BJ (cell line): Measurements from ENCODE around the gene TAS2R16. TPM values are rescaled to one million over a fixed set of nuclear protein-coding genes. Genes with fewer than 3 reads are reported as not detected.

Experiments
- CTCF ChIA-PET: fragments of 350-600 bp; formaldehyde crosslinking; extraction: SDS; loops from one replicate; lab custom pipeline; 2021; ENCODE audit warnings: antibody characterized with exemption, inconsistent platforms; lab: Yijun Ruan, JAX
- POLR2A ChIA-PET: fragments of 300-600 bp; sonication (Branson Sonifier 250); formaldehyde crosslinking; extraction: SDS; loops from one replicate; lab custom pipeline; 2021; ENCODE audit warnings: antibody characterized with exemption; lab: Charles Lee
- DNase-seq: peaks from one replicate; pipeline ENCODE4 v3.0.0-alpha.2; 2011; ENCODE audit warnings: low read depth
- H3K27me3 ChIP-seq: 2 replicates; pipeline ENCODE4 v1.6.0; 2011; ENCODE audit warnings: low read length; ENCODE audit not compliant: control insufficient read depth, insufficient read depth
- H3K36me3 ChIP-seq: 2 replicates; pipeline ENCODE4 v1.5.1; 2011; ENCODE audit warnings: low read length; ENCODE audit not compliant: control insufficient read depth, insufficient read depth
- H3K4me3 ChIP-seq: 2 replicates; pipeline ENCODE4 v1.5.1; 2011; ENCODE audit warnings: low read depth, mild to moderate bottlenecking, control low read depth, low read length
- CTCF ChIP-seq: IDR thresholded peaks from 2 replicates; pipeline ENCODE4 v1.5.1; 2011; ENCODE audit warnings: low read depth, mild to moderate bottlenecking, control low read depth, inconsistent platforms, low read length, moderate library complexity; ENCODE audit not compliant: insufficient read depth
- polyA plus RNA-seq: library from polyadenylated mRNA; depleted of rRNA; stranded (reverse); fragments of >200 nt; gene quantifications from 2 replicates; pipeline ENCODE4 v1.2.3, GENCODE V29; 2011

The TAS2R16 gene
- polyA plus RNA-seq, 1 experiment: not detected

- CTCF ChIA-PET: no interaction called here
- no peak for DNase-seq
- H3K27me3 ChIP-seq: no peaks in the 10 kb centered on the region
- no peak for TF ChIP-seq CTCF
- H3K36me3 ChIP-seq: no peaks in the 10 kb centered on the region
- no peak overlapping the region for H3K4me3 ChIP-seq
- POLR2A ChIA-PET: no interaction called here
These were observed 35.1 kb upstream of the TAS2R16 start for GRCh38 chr7:123030631-123031030.

- no peak for TF ChIP-seq CTCF
- POLR2A ChIA-PET: no interaction called here
- no peak overlapping the region for H3K4me3 ChIP-seq
- CTCF ChIA-PET: no interaction called here
- H3K27me3 ChIP-seq: no peaks in the 10 kb centered on the region
- no peak for DNase-seq
- H3K36me3 ChIP-seq: no peaks in the 10 kb centered on the region
These were observed 32.8 kb upstream of the TAS2R16 start for GRCh38 chr7:123028339-123028738.

- Histone ChIP-seq H3K36me3 (no peaks in the 10 kb centered on the region), H3K4me3 (no peak overlapping the region), H3K27me3 (no peaks in the 10 kb centered on the region)
- DNase-seq: no peak
- ChIA-PET CTCF (no interaction called here), POLR2A (no interaction called here)
- no peak for TF ChIP-seq CTCF
These were observed 30.8 kb upstream of the TAS2R16 start for GRCh38 chr7:123026251-123026650.

GRCh38 chr7:123024989-123025758 is 29.7 kb upstream of the TAS2R16 start:
- no peak for DNase-seq
- no peak for TF ChIP-seq CTCF
- Histone ChIP-seq H3K36me3 (no peaks in the 10 kb centered on the region), H3K27me3 (no peaks in the 10 kb centered on the region), H3K4me3 (no peak overlapping the region)
- POLR2A ChIA-PET: no interaction called here
- CTCF ChIA-PET: no interaction called here

GRCh38 chr7:123023126-123023525 is 27.6 kb upstream of the TAS2R16 start:
- no peak for TF ChIP-seq CTCF
- no peak overlapping the region for H3K4me3 ChIP-seq
- ChIA-PET POLR2A (no interaction called here), CTCF (no interaction called here)
- no peaks in the 10 kb centered on the region for H3K27me3 ChIP-seq
- H3K36me3 ChIP-seq: no peaks in the 10 kb centered on the region
- DNase-seq: no peak
